Esophagus muscularis mucosa (tissue), 3 donors: ENCODE measurements around the gene DYNC2LI1.

Experiments
- POLR2AphosphoS5 ChIP-seq, 2 donors: sonication (generic); formaldehyde crosslinking; IDR thresholded peaks; one replicate each; pipeline ENCODE4 v1.6.1; 2017; ENCODE audit warnings: antibody characterized with exemption in 2 of 2
- TF ChIP-seq, protein P1 (sequence below), 3 experiments: fragments of 200-600 bp in 2 of 3; fragments of 450-650 bp in 1 of 3; sonication (generic) in 2 of 3; IDR thresholded peaks; one replicate each; pipeline ENCODE4 v1.5.1; 2017 to 2019; ENCODE audit warnings: antibody characterized with exemption in 3 of 3, mild to moderate bottlenecking in 2 of 3, moderate library complexity in 1 of 3

DNA sequence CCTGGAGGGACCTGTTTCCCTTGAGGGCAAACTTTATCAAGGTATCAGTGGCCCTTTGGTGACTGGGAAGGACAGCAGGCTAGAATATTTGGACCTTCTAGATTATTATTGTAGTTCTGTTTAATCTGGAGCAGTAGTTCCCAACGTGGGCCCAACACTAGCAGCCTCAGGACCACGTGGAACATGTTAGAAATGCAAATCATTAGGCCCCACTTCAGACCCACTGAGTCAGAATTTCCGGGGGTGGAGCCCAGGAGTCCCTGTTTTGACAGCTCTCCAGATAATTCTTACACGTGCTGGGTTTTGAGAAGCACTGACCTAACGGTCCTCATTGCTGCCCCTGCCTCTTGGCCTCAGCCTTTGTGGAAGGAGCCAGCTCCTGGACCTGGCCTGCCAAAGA is 25.5 kb upstream of the DYNC2LI1 start:
- TF ChIP-seq, protein P1, sequence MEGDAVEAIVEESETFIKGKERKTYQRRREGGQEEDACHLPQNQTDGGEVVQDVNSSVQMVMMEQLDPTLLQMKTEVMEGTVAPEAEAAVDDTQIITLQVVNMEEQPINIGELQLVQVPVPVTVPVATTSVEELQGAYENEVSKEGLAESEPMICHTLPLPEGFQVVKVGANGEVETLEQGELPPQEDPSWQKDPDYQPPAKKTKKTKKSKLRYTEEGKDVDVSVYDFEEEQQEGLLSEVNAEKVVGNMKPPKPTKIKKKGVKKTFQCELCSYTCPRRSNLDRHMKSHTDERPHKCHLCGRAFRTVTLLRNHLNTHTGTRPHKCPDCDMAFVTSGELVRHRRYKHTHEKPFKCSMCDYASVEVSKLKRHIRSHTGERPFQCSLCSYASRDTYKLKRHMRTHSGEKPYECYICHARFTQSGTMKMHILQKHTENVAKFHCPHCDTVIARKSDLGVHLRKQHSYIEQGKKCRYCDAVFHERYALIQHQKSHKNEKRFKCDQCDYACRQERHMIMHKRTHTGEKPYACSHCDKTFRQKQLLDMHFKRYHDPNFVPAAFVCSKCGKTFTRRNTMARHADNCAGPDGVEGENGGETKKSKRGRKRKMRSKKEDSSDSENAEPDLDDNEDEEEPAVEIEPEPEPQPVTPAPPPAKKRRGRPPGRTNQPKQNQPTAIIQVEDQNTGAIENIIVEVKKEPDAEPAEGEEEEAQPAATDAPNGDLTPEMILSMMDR (IDR thresholded peaks at IDR 0.05), result no peak
- TF ChIP-seq POLR2AphosphoS5 (IDR thresholded peaks at IDR 0.05), result no peak
